Keratinocyte (primary cell): ENCODE data around the gene AVPR2. TPM values are rescaled to one million over a fixed set of nuclear protein-coding genes. Genes with fewer than 3 reads are reported as not detected.

Experiments
- DNase-seq: peaks from one replicate; pipeline ENCODE4 v3.0.0-alpha.2; 2011; ENCODE audit warnings: low read depth, missing footprints, low spot score
- FAIRE-seq: peaks from 2 replicates; lab custom pipeline; 2011; peaks lifted over from hg19 to GRCh38; lab: Jason Lieb, UNC
- H2AFZ ChIP-seq: 2 replicates; pipeline ENCODE4 v1.6.0; 2012; ENCODE audit warnings: low read length, control low read depth, inconsistent platforms; ENCODE audit not compliant: control insufficient read depth
- H3K27ac ChIP-seq: 2 replicates; pipeline ENCODE4 v1.5.1; 2011; ENCODE audit warnings: low read length; ENCODE audit not compliant: control insufficient read depth, insufficient read depth
- H3K27me3 ChIP-seq: 3 replicates; pipeline ENCODE4 v1.6.0; 2011; ENCODE audit warnings: low read length; ENCODE audit not compliant: control insufficient read depth, insufficient read depth; ENCODE audit errors: extremely low read depth
- H3K36me3 ChIP-seq, 2 experiments: 2 replicates in 1 of 2; 3 replicates in 1 of 2; pipeline ENCODE4 v1.5.1; 2011; ENCODE audit warnings: low read length in 2 of 2, mild to moderate bottlenecking in 1 of 2; ENCODE audit not compliant: control insufficient read depth in 2 of 2, insufficient read depth in 2 of 2; ENCODE audit errors: extremely low read depth in 1 of 2
- H3K4me1 ChIP-seq: 3 replicates; pipeline ENCODE4 v1.5.1; 2011; ENCODE audit warnings: low read length; ENCODE audit not compliant: control insufficient read depth, insufficient read depth; ENCODE audit errors: extremely low read depth
- H3K4me2 ChIP-seq: 3 replicates; pipeline ENCODE4 v1.6.0; 2011; ENCODE audit warnings: low read depth, low read length; ENCODE audit not compliant: control insufficient read depth, insufficient read depth; ENCODE audit errors: extremely low read depth
- H3K4me3 ChIP-seq, 3 experiments: fragments of 200-600 bp in 1 of 3; sonication (generic) in 1 of 3; 2 replicates in 2 of 3; 3 replicates in 1 of 3; pipeline ENCODE4 v1.5.1; 2011 to 2016; ENCODE audit warnings: low read length in 3 of 3, mild to moderate bottlenecking in 3 of 3, control low read depth in 2 of 3, inconsistent platforms in 1 of 3, low read depth in 1 of 3, mixed read lengths in 1 of 3, mixed run types in 1 of 3, moderate library complexity in 1 of 3; ENCODE audit not compliant: control insufficient read depth in 2 of 3, insufficient read depth in 2 of 3; ENCODE audit errors: extremely low read depth in 1 of 3
- H3K79me2 ChIP-seq: 2 replicates; pipeline ENCODE4 v1.6.0; 2012; ENCODE audit warnings: low read length; ENCODE audit not compliant: control insufficient read depth, insufficient read depth
- H3K9ac ChIP-seq: 3 replicates; pipeline ENCODE4 v1.6.0; 2011; ENCODE audit warnings: low read length; ENCODE audit not compliant: control insufficient read depth, insufficient read depth; ENCODE audit errors: extremely low read depth
- H3K9me1 ChIP-seq: 3 replicates; pipeline ENCODE4 v1.6.0; 2011; ENCODE audit warnings: low read length; ENCODE audit not compliant: control insufficient read depth, insufficient read depth; ENCODE audit errors: extremely low read depth
- H3K9me3 ChIP-seq: 2 replicates; pipeline ENCODE4 v1.5.1; 2012; ENCODE audit warnings: low read depth, low read length; ENCODE audit not compliant: control insufficient read depth
- H4K20me1 ChIP-seq: 3 replicates; pipeline ENCODE4 v1.6.0; 2011; ENCODE audit warnings: low read length; ENCODE audit not compliant: control insufficient read depth, insufficient read depth; ENCODE audit errors: extremely low read depth
- EZH2 ChIP-seq: IDR thresholded peaks from one replicate; pipeline ENCODE4 v1.6.1; 2012; ENCODE audit warnings: inconsistent platforms, mild to moderate bottlenecking, low read length, moderate library complexity
- dilution Hi-C: fragments of 300-500 bp; cut with MboI; formaldehyde crosslinking; loops from one replicate; pipeline ENCODE4 v1.7.0; 2020; ENCODE audit warnings: low sequenced_read_pairs; ENCODE audit not compliant: extremely low pct_ligation_motif_present
- polyA plus RNA-seq, 5 experiments: library from polyadenylated mRNA; depleted of rRNA in 3 of 5; stranded (reverse) in 3 of 5; stranded (forward) in 1 of 5; unstranded in 1 of 5; fragments of >200 nt; gene quantifications; 1 replicate in 1 of 5; 2 replicates in 3 of 5; 3 replicates in 1 of 5; pipeline versions ENCODE4 v1.2.1 to v1.2.3, GENCODE V29; 2011 to 2012; ENCODE audit warnings: missing spikeins in 2 of 5, low read depth in 1 of 5, low replicate concordance in 1 of 5
- TF ChIP-seq, protein P1 (sequence below), 3 experiments: IDR thresholded peaks in 1 of 3; conservative IDR thresholded peaks in 1 of 3; optimal IDR thresholded peaks in 1 of 3; 2 replicates in 2 of 3; 3 replicates in 1 of 3; pipeline versions ENCODE3 to v1.5.1; 2011; ENCODE audit warnings: low read length in 3 of 3, mild to moderate bottlenecking in 3 of 3, moderate library complexity in 2 of 3, control low read depth in 1 of 3, inconsistent platforms in 1 of 3; ENCODE audit not compliant: insufficient read depth in 2 of 3; ENCODE audit errors: extremely low read depth in 1 of 3

Gene AVPR2
- polyA plus RNA-seq, 1 donor (not counting 4 experiments of a cell fraction or from before 2014, with no cell fraction given): not detected

DNA sequence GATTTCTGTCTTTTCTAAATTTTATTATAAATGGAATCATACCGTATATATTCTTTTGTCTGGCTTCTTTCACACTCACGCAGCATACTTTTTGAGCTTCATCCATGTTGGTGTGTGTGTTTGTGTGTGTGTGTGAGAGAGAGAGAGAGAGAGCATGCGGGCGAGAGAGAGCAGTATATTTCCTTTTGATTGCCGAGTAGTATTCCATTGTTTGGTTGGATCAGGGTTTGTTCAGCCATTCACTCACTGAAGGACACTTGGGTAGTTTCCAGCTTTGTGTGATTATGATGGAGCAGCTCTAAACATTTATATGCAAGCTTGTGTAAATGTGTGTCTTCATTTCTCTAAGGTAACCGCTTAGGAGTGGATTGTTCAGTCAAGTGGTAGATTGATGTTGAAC, 15.3 kb upstream of the AVPR2 start:
- no peak for FAIRE-seq
- DNase-seq: no peak
- Histone ChIP-seq H3K9me3 (no peaks in the 10 kb centered on the region), H3K27me3 (peaks cover 20% of the 10 kb centered on the region), H3K27ac (no peak overlapping the region), H3K9ac (no peak overlapping the region), H3K4me3 (no peak overlapping the region), H3K4me2 (no peak overlapping the region), H2AFZ (no peak overlapping the region), H3K79me2 (no peaks in the 10 kb centered on the region), H3K4me1 (no peaks in the 10 kb centered on the region), H3K9me1 (no peaks in the 10 kb centered on the region), H4K20me1 (no peaks in the 10 kb centered on the region), H3K36me3 (no peaks in the 10 kb centered on the region)
- dilution Hi-C loops: no loop called here
- TF ChIP-seq, protein P1, sequence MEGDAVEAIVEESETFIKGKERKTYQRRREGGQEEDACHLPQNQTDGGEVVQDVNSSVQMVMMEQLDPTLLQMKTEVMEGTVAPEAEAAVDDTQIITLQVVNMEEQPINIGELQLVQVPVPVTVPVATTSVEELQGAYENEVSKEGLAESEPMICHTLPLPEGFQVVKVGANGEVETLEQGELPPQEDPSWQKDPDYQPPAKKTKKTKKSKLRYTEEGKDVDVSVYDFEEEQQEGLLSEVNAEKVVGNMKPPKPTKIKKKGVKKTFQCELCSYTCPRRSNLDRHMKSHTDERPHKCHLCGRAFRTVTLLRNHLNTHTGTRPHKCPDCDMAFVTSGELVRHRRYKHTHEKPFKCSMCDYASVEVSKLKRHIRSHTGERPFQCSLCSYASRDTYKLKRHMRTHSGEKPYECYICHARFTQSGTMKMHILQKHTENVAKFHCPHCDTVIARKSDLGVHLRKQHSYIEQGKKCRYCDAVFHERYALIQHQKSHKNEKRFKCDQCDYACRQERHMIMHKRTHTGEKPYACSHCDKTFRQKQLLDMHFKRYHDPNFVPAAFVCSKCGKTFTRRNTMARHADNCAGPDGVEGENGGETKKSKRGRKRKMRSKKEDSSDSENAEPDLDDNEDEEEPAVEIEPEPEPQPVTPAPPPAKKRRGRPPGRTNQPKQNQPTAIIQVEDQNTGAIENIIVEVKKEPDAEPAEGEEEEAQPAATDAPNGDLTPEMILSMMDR (optimal IDR thresholded peaks at IDR 0.05 in 1 of 3, IDR thresholded peaks at IDR 0.05 in 1 of 3, conservative IDR thresholded peaks at IDR 0.05 in 1 of 3; ENCODE audit: extremely low read depth in 1 of 3, insufficient read depth in 2 of 3, low read length in 3 of 3): no peak
- TF ChIP-seq EZH2: no peak

DNA sequence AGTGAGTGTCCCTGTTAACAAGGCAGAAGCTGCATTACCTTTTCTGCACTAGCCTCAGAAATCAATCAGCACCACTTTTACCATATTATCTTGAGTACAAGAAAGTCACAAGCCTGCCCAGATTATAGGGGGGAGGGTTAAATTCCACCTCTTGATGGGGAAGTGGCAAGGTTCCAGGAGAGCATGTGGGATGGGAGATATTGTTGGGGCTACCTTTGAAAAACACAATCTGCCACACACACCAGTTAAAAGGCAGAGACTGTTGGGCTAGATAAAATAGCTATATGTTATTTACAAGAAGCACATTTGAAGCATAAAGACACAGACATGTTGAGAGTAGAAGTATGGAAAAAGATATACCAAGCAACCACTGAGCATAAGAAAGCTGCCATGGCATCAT, 6.6 kb upstream of the AVPR2 start:
- Histone ChIP-seq H4K20me1 (no peaks in the 10 kb centered on the region), H3K27ac (no peak overlapping the region), H3K9ac (no peak overlapping the region), H2AFZ (no peak overlapping the region), H3K36me3 (no peaks in the 10 kb centered on the region), H3K4me3 (no peak overlapping the region), H3K27me3 (no peaks in the 10 kb centered on the region), H3K9me1 (no peaks in the 10 kb centered on the region), H3K79me2 (no peaks in the 10 kb centered on the region), H3K4me1 (peaks cover 8% of the 10 kb centered on the region), H3K9me3 (no peaks in the 10 kb centered on the region), H3K4me2 (no peak overlapping the region)
- FAIRE-seq (no peak), DNase-seq (no peak)
- dilution Hi-C loops: no loop called here
- TF ChIP-seq EZH2: no peak
- TF ChIP-seq, protein P1 (optimal IDR thresholded peaks at IDR 0.05 in 1 of 3, IDR thresholded peaks at IDR 0.05 in 1 of 3, conservative IDR thresholded peaks at IDR 0.05 in 1 of 3; ENCODE audit: extremely low read depth in 1 of 3, insufficient read depth in 2 of 3, low read length in 3 of 3): no peak
